GM19240 (cell line): ENCODE measurements around the gene SHLD2.
"Not testable (repeated sequence)": the region's sequence is repeated elsewhere in the genome, so short reads cannot be mapped to it uniquely, and the experiment has no call there.

Experiments used
- DNase-seq: peaks from one replicate; pipeline ENCODE4 v3.0.0; 2011; ENCODE audit warnings: low spot score; ENCODE audit not compliant: insufficient read length

Gene SHLD2

GRCh38 chr10:87211848-87212247 is 116.8 kb downstream of the SHLD2 start:
- DNase-seq = not testable (repeated sequence)

GRCh38 chr10:87213150-87213765 is 118.3 kb downstream of the SHLD2 start:
- DNase-seq = not testable (repeated sequence)

- DNase-seq = not testable (repeated sequence)
Measured at GRCh38 chr10:87213806-87214205, 118.8 kb downstream of the SHLD2 start.

GRCh38 chr10:87216120-87216519 is 121.1 kb downstream of the SHLD2 start:
- DNase-seq = not testable (repeated sequence)

GRCh38 chr10:87219370-87219769 is 124.4 kb downstream of the SHLD2 start:
- DNase-seq = not testable (repeated sequence)

GRCh38 chr10:87222789-87223188 is 127.8 kb downstream of the SHLD2 start:
- DNase-seq = not testable (repeated sequence)

- not testable (repeated sequence) for DNase-seq
Measured at GRCh38 chr10:87225148-87225547, 130.1 kb downstream of the SHLD2 start, which contains the start of gene NUTM2A. NUTM2A (plus strand) TSS chr10:87225448; CDS start chr10:87225831, 383 bp downstream.

GRCh38 chr10:87228247-87228646 is 133.2 kb downstream of the SHLD2 start:
- DNase-seq = not testable (repeated sequence)

GRCh38 chr10:87229211-87229610 is 134.2 kb downstream of the SHLD2 start:
- not testable (repeated sequence) for DNase-seq

- DNase-seq = not testable (repeated sequence)
Measured at GRCh38 chr10:87234854-87235253, 139.8 kb downstream of the SHLD2 start.

GRCh38 chr10:87237244-87237643 is 142.2 kb downstream of the SHLD2 start:
- not testable (repeated sequence) for DNase-seq

GRCh38 chr10:87239346-87239808 is 144.4 kb downstream of the SHLD2 start:
- DNase-seq = not testable (repeated sequence)
